ENCODE results near the gene TTC21B. TPM values are rescaled to one million over a fixed set of nuclear protein-coding genes. Genes with fewer than 3 reads are reported as not detected.
"Not testable (repeated sequence)": the region's sequence is repeated elsewhere in the genome, so short reads cannot be mapped to it uniquely, and the experiment has no call there.

TTC21B gene
- 91.3 TPM for total RNA-seq

- no peak for FAIRE-seq
These were observed at the start of gene TTC21B for GRCh38 chr2:165953655-165954606. TTC21B (minus strand) TSS chr2:165953776; CDS start chr2:165953705, 71 bp downstream.

GRCh38 chr2:166000401-166000800, 46.8 kb upstream of the TTC21B start:
- DNase-seq (ENCODE audit: low spot score in 2 of 2): no peak
- FAIRE-seq: no peak

More at GRCh38 chr2:165953655-165954606, at the start of gene TTC21B:
- DNase-seq (ENCODE audit: low spot score in 2 of 2): peak; percentile 91 to 93

GRCh38 chr2:165990846-165991245, 37.3 kb upstream of the TTC21B start:
- FAIRE-seq (no peak), DNase-seq (ENCODE audit: low spot score in 2 of 2) (no peak)

- FAIRE-seq: no peak
- no peak for DNase-seq (ENCODE audit: low spot score in 2 of 2)
These were observed 36.3 kb upstream of the TTC21B start for GRCh38 chr2:165989851-165990250.

GRCh38 chr2:165985120-165985519, 31.5 kb upstream of the TTC21B start:
- FAIRE-seq (no peak), DNase-seq (ENCODE audit: low spot score in 2 of 2) (no peak)

GRCh38 chr2:165972161-165972560, 18.6 kb upstream of the TTC21B start:
- not testable (repeated sequence) for DNase-seq (ENCODE audit: low spot score in 2 of 2); FAIRE-seq

- FAIRE-seq (no peak), DNase-seq (ENCODE audit: low spot score in 2 of 2) (no peak)
These were observed 17.1 kb upstream of the TTC21B start for GRCh38 chr2:165970663-165971062.

GRCh38 chr2:165969227-165969626, 15.7 kb upstream of the TTC21B start:
- FAIRE-seq: no peak
- no peak for DNase-seq (ENCODE audit: low spot score in 2 of 2)

- DNase-seq (ENCODE audit: low spot score in 2 of 2) (no peak), FAIRE-seq (no peak)
These were observed 14.2 kb upstream of the TTC21B start for GRCh38 chr2:165967746-165968145.

- no peak for DNase-seq (ENCODE audit: low spot score in 2 of 2)
These were observed 8.2 kb upstream of the TTC21B start for GRCh38 chr2:165961818-165962217.

GRCh38 chr2:165959371-165959770, 5.8 kb upstream of the TTC21B start:
- DNase-seq (ENCODE audit: low spot score in 2 of 2) (no peak), FAIRE-seq (no peak)

More at GRCh38 chr2:165961818-165962217, 8.2 kb upstream of the TTC21B start:
- no peak for FAIRE-seq

- FAIRE-seq (no peak), DNase-seq (ENCODE audit: low spot score in 2 of 2) (no peak)
These were observed 4.9 kb upstream of the TTC21B start for GRCh38 chr2:165958313-165958960.

GRCh38 chr2:165957030-165957675, 3.6 kb upstream of the TTC21B start:
- DNase-seq (ENCODE audit: low spot score in 2 of 2) (no peak), FAIRE-seq (no peak)

- FAIRE-seq (no peak), DNase-seq (ENCODE audit: low spot score in 2 of 2) (no peak)
These were observed 296 bp downstream of the TTC21B start for GRCh38 chr2:165953306-165953654.

- DNase-seq (ENCODE audit: low spot score in 2 of 2): no peak
- FAIRE-seq: no peak
These were observed 800 bp downstream of the TTC21B start for GRCh38 chr2:165952741-165953211.

- FAIRE-seq (no peak), DNase-seq (ENCODE audit: low spot score in 2 of 2) (no peak)
These were observed 1.5 kb downstream of the TTC21B start for GRCh38 chr2:165952085-165952484.

- DNase-seq (ENCODE audit: low spot score in 2 of 2) (no peak), FAIRE-seq (no peak)
These were observed 3.1 kb downstream of the TTC21B start for GRCh38 chr2:165950438-165950837.

GRCh38 chr2:165941827-165942226, 11.7 kb downstream of the TTC21B start:
- DNase-seq (ENCODE audit: low spot score in 2 of 2) (no peak), FAIRE-seq (no peak)

GRCh38 chr2:165938237-165938636, 15.3 kb downstream of the TTC21B start:
- no peak for FAIRE-seq
- DNase-seq (ENCODE audit: low spot score in 2 of 2): no peak

GRCh38 chr2:165933211-165933910, 20.2 kb downstream of the TTC21B start:
- FAIRE-seq (no peak), DNase-seq (ENCODE audit: low spot score in 2 of 2) (no peak)

Data from frontal cortex (tissue), 4 donors.